SK-N-SH (cell line): ENCODE measurements around the gene PAM.

Experiments used
- CHD2 ChIP-seq: fragments of 150-350 bp; IDR thresholded peaks from 2 replicates; pipeline ENCODE4 v1.6.1; 2018; ENCODE audit warnings: low read length; ENCODE audit not compliant: partially characterized antibody
- EP300 ChIP-seq, 2 experiments: IDR thresholded peaks; 2 replicates each; pipeline versions ENCODE4 v1.4.0 to v1.6.1; 2012; ENCODE audit warnings: borderline replicate concordance in 1 of 2, low read depth in 1 of 2, low read length in 1 of 2
- GABPA ChIP-seq: IDR thresholded peaks from 2 replicates; pipeline ENCODE4 v1.4.0; 2012; ENCODE audit warnings: low read depth, mild to moderate bottlenecking
- GATA2 ChIP-seq: sonication (generic); formaldehyde crosslinking; IDR thresholded peaks from 2 replicates; pipeline ENCODE4 v1.5.0; 2020; ENCODE audit warnings: mild to moderate bottlenecking, missing genetic modification reagents
- JUND ChIP-seq: IDR thresholded peaks from 2 replicates; pipeline ENCODE4 v1.4.0; 2012
- MAX ChIP-seq: IDR thresholded peaks from 2 replicates; pipeline ENCODE4 v1.4.0; 2012; ENCODE audit warnings: low read depth
- RXRA ChIP-seq: IDR thresholded peaks from 2 replicates; pipeline ENCODE4 v1.4.0; 2012; ENCODE audit warnings: low read depth, mild to moderate bottlenecking, borderline replicate concordance
- SMC3 ChIP-seq: IDR thresholded peaks from 2 replicates; pipeline ENCODE4 v1.6.1; 2012; ENCODE audit warnings: low read depth, low read length, improper control_type of control experiment
- YY1 ChIP-seq: IDR thresholded peaks from 2 replicates; pipeline ENCODE4 v1.4.0; 2012; ENCODE audit warnings: low read depth, mild to moderate bottlenecking
- TF ChIP-seq, protein P1 (sequence below): fragments of 200-600 bp; sonication (generic); IDR thresholded peaks from 2 replicates; pipeline ENCODE4 v1.6.1; 2017; ENCODE audit warnings: antibody characterized with exemption, mild to moderate bottlenecking, moderate library complexity
- TF ChIP-seq, protein P2 (sequence below): IDR thresholded peaks from 2 replicates; pipeline ENCODE4; 2012

- no peak for TF ChIP-seq GATA2 (CRISPR knock-in tag)
- TF ChIP-seq, protein P1, sequence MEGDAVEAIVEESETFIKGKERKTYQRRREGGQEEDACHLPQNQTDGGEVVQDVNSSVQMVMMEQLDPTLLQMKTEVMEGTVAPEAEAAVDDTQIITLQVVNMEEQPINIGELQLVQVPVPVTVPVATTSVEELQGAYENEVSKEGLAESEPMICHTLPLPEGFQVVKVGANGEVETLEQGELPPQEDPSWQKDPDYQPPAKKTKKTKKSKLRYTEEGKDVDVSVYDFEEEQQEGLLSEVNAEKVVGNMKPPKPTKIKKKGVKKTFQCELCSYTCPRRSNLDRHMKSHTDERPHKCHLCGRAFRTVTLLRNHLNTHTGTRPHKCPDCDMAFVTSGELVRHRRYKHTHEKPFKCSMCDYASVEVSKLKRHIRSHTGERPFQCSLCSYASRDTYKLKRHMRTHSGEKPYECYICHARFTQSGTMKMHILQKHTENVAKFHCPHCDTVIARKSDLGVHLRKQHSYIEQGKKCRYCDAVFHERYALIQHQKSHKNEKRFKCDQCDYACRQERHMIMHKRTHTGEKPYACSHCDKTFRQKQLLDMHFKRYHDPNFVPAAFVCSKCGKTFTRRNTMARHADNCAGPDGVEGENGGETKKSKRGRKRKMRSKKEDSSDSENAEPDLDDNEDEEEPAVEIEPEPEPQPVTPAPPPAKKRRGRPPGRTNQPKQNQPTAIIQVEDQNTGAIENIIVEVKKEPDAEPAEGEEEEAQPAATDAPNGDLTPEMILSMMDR: no peak
- no peak for TF ChIP-seq MAX
- no peak for TF ChIP-seq GABPA
- no peak for TF ChIP-seq SMC3
- TF ChIP-seq EP300 (IDR thresholded peaks at IDR 0.05; ENCODE audit: borderline replicate concordance in 1 of 2, low read depth in 1 of 2, low read length in 1 of 2): no peak
- TF ChIP-seq YY1: no peak
- TF ChIP-seq CHD2: no peak
- no peak for TF ChIP-seq JUND
- no peak for TF ChIP-seq RXRA
- TF ChIP-seq, protein P2, sequence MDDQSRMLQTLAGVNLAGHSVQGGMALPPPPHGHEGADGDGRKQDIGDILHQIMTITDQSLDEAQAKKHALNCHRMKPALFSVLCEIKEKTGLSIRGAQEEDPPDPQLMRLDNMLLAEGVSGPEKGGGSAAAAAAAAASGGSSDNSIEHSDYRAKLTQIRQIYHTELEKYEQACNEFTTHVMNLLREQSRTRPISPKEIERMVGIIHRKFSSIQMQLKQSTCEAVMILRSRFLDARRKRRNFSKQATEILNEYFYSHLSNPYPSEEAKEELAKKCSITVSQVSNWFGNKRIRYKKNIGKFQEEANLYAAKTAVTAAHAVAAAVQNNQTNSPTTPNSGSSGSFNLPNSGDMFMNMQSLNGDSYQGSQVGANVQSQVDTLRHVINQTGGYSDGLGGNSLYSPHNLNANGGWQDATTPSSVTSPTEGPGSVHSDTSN: no peak
These were observed 244.1 kb downstream of the PAM start for GRCh38 chr5:102999191-102999590.
